Measurements from ENCODE around the gene SLCO3A1. TPM values are rescaled to one million over a fixed set of nuclear protein-coding genes. Genes with fewer than 3 reads are reported as not detected.

The SLCO3A1 gene
- total RNA-seq, 1 donor from 2014 or later: 25.9 TPM

DNA sequence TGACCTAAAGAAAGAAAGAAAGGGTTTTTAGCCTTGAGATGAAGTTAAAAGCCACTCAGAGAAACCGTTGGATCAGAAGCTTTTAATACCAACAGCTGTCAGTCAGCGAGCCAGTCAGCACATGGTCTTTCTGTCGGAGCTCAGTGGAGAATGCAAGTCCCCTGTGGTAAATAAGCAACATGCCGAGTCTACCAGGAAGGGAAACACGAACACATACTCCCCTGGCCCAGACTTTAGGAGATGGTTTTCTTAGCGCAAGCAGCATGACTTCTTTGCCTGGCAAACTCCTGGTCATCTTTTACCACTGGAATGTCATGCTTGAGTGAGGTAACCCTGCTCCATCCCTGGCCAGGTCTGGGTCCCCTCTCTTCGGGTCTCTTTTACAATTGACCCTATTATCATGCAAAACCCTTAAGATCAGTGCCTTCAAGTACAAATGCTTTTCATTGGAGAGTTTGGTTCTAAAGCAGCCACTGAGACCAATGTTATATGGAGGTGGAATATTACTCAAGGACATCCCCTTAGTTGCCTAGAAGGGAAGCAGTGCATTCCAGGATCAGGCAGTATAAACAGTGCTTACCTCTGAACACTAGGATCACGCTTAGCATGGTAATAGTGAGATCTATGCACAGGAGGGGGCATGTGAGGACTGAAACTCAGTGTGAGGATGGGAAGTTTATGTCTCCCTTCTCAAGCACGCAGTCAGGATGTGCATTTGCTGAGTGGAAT, 28.2 kb downstream of the SLCO3A1 start:
- DNase-seq (ENCODE audit: low spot score): no peak

DNA sequence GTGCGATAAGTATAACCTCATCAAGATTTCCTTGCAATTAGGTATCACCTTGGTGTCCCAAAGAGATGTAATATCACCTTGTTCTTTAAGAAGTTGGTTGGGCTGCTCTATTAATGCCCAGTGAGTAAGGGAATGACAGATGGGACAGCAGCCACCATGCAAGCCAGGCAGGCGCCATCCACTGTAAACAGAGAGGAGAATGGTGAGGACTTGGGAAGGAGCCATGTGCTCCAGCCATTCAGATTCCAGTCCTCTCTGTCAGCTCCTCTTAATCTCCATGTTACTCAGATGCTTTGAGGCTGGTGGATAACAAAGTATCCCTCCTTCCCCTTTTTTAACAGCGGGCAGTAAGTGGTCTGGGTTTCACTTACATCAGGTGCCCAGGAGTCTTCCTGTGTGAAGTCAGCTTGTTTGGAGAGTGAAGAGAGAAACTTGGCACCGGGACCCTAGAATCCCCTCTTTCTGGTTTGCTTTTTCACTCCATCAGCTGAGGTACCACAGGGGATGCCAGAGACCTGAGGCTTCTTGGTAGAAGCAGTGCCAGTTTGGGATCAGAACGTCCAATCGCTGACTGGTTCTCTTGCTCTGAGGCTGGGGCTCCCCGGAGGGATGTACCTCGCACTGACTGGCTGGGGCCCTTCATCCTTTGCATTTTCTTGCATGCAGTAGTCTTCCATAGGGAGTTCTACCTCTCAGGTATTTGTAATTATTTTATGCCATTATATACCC, 29.5 kb downstream of the SLCO3A1 start:
- no peak for DNase-seq (ENCODE audit: low spot score)

- no peak for DNase-seq (ENCODE audit: low spot score)
Measured at GRCh38 chr15:91884606-91885005, 31.1 kb downstream of the SLCO3A1 start.

DNA sequence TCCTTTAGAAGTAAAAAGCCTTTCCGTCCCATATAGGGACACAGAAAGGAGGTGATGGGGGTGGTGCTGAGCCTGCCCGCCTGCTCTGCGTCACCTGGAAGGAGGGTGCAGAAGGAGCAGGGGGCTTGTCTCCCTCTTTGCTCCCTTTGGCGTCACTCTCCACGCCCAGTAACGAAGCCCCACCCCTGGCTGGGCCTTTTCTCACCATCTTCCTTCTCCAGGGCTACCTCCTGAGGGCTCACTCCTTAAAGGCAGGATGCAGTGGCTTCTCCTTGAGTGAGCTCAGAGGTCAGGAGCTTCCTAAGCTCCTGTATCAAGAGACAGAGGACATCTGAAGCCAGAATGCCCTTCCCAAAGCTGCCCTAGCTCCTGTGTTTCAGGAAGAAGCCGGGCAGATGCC, 31.5 kb downstream of the SLCO3A1 start:
- DNase-seq (ENCODE audit: low spot score): no peak

- DNase-seq (ENCODE audit: low spot score): no peak
Measured at GRCh38 chr15:91885714-91886270, 32.3 kb downstream of the SLCO3A1 start.

- DNase-seq (ENCODE audit: low spot score): no peak
Measured at GRCh38 chr15:91886878-91887277, 33.4 kb downstream of the SLCO3A1 start.

- DNase-seq (ENCODE audit: low spot score): no peak
Measured at GRCh38 chr15:91887321-91887720, 33.8 kb downstream of the SLCO3A1 start.

- DNase-seq (ENCODE audit: low spot score): no peak
Measured at GRCh38 chr15:91887921-91888373, 34.4 kb downstream of the SLCO3A1 start.

DNA sequence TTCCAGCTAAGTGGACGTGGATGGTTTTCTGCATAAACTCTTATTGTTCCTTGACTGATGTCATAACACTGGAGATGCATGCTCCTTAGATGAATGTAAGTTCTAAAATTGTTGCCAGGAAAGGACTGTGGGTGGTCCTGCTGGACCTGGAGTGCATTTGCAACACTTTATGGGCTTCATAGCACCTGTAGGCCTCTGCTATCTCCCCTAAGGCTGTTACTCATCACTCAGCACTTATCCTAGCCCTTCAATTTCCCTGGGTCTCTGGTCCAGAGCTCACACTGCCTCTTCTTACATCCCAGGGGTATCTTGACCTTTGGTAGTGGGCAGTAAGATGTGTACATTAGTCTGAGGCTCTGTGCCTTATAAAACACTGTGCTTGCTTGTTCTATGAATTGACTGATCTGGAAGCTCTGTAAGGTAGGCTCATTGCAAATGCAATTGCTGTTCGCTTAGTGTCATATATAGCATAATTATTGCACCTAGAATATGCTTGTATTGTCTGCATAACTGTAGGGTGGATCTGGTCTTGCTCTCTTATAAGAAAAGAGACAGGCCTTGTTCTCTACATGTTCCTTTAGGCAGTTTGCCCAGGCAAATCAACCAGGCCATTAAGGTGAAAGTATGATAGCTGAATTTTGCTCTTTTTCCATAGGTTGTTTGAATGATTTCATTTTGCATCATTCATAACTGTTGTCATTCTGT, 35.8 kb downstream of the SLCO3A1 start:
- DNase-seq (ENCODE audit: low spot score): no peak

DNA sequence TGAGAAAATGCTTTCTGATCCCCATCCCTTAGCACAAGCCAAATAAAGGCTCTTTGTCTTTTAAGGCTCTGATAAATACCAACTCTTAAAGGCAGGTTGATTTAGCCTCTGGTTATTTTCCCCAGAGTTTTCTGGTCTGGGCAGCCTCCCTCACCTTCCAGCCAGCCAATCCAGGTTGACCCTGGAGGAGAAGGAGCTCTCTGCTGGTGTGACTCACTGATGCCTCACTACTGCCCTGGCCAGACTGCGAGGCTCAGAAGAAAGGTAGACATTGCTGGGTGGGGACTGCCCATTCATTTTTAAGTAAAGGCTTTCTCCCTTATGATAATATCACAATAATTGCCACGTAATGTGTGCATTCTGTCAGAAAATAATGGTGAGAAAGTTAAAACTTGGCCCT, 37.1 kb downstream of the SLCO3A1 start:
- no peak for DNase-seq (ENCODE audit: low spot score)

GRCh38 chr15:91891101-91891500, 37.6 kb downstream of the SLCO3A1 start:
- DNase-seq (ENCODE audit: low spot score): no peak

DNA sequence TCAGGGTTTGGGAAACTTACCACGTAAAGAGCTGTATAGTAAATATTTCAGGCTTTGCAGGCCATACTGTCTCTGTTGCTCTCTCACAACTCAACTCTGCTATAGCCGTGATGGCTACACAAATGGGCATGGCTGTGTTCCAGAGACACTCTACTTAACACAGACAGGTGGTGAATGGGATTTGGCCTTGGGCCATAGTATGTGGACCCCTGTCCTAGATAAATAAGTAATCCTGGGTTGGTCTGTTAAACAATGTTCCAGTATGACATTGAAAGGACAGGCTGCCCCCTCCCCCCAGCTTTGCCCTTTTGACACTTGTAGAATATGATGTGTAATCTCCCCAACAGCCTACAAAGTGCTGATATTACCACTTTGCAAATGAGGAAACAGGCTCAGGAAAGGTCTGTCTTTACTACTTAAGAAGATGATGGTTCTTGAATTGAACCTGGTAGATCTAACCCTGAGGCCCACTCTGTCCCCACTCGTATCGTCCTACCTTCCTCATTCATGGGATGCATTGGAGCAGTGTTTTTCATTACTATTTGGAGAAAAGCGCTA, 38.4 kb downstream of the SLCO3A1 start:
- DNase-seq (ENCODE audit: low spot score): no peak

DNA sequence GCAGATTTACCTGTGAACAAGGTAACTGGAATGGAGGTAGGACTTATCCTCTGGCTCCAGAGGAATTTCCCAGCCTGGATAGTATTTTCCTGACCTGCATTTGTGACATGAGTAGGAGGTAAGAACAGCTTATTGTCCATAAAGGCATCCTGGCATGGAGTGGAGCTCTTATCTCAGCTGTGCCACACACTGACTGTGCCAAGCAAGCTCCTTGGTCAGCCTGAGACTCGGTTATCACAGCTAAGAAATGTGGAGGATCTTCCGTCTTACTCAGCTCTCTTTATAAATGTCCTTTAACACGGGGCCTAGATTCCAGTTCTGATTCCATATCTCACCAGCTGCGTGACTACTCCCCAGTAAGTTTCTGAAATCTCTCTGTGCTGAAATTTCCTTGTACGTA, 38.9 kb downstream of the SLCO3A1 start:
- no peak for DNase-seq (ENCODE audit: low spot score)

GRCh38 chr15:91894606-91895005, 41.1 kb downstream of the SLCO3A1 start:
- no peak for DNase-seq (ENCODE audit: low spot score)

DNA sequence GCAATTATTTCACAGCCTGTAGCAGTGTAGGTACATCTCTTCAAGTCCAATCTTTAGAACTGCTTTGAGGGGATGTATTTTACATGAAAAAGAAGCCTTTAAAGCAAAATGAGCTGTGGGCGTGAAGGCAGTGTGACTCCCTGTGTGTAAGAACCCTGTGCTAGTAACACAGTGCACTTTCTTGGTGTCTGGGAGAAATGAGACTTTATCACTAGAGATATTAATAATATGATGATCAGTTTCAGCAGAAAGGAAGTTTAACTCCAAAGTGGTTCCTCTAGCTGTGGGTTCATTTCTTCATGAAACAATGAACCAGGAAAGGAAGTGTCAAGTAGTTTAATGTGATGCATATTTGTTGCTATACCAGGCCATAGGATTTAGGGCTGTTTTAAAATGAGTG, 41.5 kb downstream of the SLCO3A1 start:
- no peak for DNase-seq (ENCODE audit: low spot score)

GRCh38 chr15:91896341-91897055, 43.0 kb downstream of the SLCO3A1 start:
- no peak for DNase-seq (ENCODE audit: low spot score)

DNA sequence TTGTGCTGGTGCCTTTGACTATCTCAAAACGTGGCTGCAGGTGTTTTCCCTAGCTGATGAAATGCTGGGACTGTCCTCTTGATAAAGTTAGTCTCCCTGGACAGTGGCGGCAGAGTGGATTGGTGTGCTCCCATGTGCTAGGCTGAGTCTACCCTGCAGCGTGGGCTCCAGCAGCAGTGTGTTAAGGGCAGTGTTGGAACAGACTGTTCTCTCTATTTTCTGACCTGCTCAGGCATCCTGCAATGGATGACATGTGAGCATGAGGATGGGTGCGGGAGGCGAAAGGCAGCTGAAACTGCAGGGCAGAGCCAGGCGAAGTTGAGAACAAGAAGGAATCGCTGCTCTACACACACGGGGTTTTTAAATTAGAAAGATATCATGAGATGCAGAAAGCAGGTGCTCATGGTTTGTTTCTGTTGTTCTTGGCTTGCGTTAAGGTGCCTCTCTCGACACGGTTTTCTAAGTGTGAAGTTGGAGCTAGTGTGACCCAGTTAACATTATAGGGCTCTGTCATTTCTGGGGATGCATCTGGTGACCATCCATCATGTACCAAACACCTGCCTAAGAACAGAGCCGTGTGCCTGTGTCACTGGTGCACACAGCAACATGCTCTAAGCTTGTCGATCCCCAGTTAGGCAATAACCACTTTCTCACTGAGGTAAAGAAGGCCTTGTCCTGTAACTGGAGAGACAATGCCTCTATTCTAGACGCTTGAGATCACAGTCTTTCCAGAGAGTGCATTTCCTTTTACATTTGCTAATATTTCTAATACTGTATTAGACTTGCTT, 44.3 kb downstream of the SLCO3A1 start:
- DNase-seq (ENCODE audit: low spot score): no peak

GRCh38 chr15:91898843-91899242, 45.3 kb downstream of the SLCO3A1 start:
- DNase-seq (ENCODE audit: low spot score): no peak

DNA sequence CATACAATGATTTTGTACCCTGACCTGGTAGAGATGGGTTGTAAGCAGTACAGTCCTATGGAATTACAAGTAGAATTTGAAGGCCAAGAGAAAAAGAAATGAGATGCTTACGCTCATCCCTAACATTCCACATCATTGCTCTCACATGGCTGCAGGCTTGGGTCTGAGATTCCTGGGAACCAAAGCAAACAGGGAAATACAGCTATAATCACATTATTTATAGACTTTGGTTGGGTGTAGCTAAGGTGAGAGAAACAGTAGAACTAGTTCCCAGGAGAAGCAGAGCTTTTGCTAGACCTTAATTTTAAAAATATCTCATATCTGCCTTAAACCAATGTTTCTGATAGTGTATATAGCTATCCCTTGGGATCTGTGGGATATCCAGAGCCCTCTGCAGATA, 51.4 kb downstream of the SLCO3A1 start:
- no peak for DNase-seq (ENCODE audit: low spot score)

GRCh38 chr15:91908391-91908790, 54.9 kb downstream of the SLCO3A1 start:
- no peak for DNase-seq (ENCODE audit: low spot score)

Data from mesenteric fat pad (tissue), 1 donor.